ENCODE measurements around the gene IMPG2.

DNA sequence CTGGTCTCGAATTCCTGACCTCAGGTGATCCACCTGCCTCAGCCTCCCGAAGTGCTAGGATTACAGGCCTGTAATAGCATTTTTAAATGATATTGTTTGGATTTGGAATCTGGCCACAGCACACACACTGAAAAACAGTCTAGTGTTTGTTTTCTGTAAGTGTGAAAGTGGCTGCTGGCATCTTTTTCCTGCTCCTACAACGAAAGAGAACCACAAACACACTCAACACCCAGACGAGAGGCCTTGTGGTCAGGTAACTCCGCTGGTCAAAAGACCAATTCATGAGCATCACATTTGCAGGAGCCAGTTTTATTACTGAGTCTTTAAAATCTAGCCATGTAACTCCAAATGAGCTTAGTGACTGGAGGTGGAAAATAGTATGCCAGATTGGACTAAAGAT is 50.2 kb downstream of the IMPG2 start:
- TF ChIP-seq, protein P1, sequence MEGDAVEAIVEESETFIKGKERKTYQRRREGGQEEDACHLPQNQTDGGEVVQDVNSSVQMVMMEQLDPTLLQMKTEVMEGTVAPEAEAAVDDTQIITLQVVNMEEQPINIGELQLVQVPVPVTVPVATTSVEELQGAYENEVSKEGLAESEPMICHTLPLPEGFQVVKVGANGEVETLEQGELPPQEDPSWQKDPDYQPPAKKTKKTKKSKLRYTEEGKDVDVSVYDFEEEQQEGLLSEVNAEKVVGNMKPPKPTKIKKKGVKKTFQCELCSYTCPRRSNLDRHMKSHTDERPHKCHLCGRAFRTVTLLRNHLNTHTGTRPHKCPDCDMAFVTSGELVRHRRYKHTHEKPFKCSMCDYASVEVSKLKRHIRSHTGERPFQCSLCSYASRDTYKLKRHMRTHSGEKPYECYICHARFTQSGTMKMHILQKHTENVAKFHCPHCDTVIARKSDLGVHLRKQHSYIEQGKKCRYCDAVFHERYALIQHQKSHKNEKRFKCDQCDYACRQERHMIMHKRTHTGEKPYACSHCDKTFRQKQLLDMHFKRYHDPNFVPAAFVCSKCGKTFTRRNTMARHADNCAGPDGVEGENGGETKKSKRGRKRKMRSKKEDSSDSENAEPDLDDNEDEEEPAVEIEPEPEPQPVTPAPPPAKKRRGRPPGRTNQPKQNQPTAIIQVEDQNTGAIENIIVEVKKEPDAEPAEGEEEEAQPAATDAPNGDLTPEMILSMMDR (conservative IDR thresholded peaks at IDR 0.05; ENCODE audit: low read length): no peak
- TF ChIP-seq EZH2phosphoT487 (IDR thresholded peaks at IDR 0.05; ENCODE audit: borderline replicate concordance, low read depth, low read length): no peak

Data from OCI-LY7 (cell line).